ENCODE results near the gene CYP11A1.

Gene CYP11A1

GRCh38 chr15:74326746-74327145, 40.7 kb downstream of the CYP11A1 start:
- Histone ChIP-seq H3K4me1 (ENCODE audit: insufficient read depth, poor library complexity, severe bottlenecking) (no peaks in the 10 kb centered on the region), H3K4me3 (ENCODE audit: severe bottlenecking) (no peak overlapping the region), H3K27me3 (ENCODE audit: insufficient read depth, poor library complexity, severe bottlenecking) (no peaks in the 10 kb centered on the region), H3K36me3 (ENCODE audit: low read depth) (no peaks in the 10 kb centered on the region), H3K9me3 (ENCODE audit: severe bottlenecking) (no peaks in the 10 kb centered on the region), H3K27ac (ENCODE audit: poor library complexity, severe bottlenecking) (no peak overlapping the region)
- TF ChIP-seq, protein P1, sequence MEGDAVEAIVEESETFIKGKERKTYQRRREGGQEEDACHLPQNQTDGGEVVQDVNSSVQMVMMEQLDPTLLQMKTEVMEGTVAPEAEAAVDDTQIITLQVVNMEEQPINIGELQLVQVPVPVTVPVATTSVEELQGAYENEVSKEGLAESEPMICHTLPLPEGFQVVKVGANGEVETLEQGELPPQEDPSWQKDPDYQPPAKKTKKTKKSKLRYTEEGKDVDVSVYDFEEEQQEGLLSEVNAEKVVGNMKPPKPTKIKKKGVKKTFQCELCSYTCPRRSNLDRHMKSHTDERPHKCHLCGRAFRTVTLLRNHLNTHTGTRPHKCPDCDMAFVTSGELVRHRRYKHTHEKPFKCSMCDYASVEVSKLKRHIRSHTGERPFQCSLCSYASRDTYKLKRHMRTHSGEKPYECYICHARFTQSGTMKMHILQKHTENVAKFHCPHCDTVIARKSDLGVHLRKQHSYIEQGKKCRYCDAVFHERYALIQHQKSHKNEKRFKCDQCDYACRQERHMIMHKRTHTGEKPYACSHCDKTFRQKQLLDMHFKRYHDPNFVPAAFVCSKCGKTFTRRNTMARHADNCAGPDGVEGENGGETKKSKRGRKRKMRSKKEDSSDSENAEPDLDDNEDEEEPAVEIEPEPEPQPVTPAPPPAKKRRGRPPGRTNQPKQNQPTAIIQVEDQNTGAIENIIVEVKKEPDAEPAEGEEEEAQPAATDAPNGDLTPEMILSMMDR (IDR thresholded peaks at IDR 0.05; ENCODE audit: poor library complexity, severe bottlenecking), result no peak
- no peak for DNase-seq (ENCODE audit: low spot score)
- ATAC-seq (ENCODE audit: low read depth), result no peak

DNA sequence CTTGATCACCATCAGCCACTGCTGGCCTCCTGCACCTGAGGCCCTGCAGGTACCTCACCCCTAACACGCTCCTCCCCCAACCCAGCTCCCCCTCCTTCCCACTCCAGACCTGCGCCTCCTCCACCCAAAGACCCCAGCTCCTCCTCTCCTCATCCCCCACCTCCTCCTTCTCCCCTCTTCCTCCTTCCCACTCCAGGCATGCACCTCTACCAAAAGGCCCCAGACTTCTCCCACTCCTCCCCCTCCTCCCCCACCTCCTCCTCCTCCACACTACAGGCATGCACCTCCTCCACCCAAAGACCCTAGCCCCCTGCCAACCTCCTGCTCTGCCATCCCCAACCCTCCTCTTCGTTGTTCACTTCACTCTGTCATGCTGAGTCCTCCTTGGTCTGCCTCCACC, 42.7 kb downstream of the CYP11A1 start:
- H3K36me3 ChIP-seq (ENCODE audit: low read depth), result no peaks in the 10 kb centered on the region
- no peaks in the 10 kb centered on the region for H3K4me1 ChIP-seq (ENCODE audit: insufficient read depth, poor library complexity, severe bottlenecking)
- DNase-seq (ENCODE audit: low spot score), result no peak
- no peak overlapping the region for H3K4me3 ChIP-seq (ENCODE audit: severe bottlenecking)
- no peak for ATAC-seq (ENCODE audit: low read depth)
- no peak overlapping the region for H3K27ac ChIP-seq (ENCODE audit: poor library complexity, severe bottlenecking)
- TF ChIP-seq, protein P1 (IDR thresholded peaks at IDR 0.05; ENCODE audit: poor library complexity, severe bottlenecking), result no peak
- no peaks in the 10 kb centered on the region for H3K9me3 ChIP-seq (ENCODE audit: severe bottlenecking)
- H3K27me3 ChIP-seq (ENCODE audit: insufficient read depth, poor library complexity, severe bottlenecking), result no peaks in the 10 kb centered on the region

DNA sequence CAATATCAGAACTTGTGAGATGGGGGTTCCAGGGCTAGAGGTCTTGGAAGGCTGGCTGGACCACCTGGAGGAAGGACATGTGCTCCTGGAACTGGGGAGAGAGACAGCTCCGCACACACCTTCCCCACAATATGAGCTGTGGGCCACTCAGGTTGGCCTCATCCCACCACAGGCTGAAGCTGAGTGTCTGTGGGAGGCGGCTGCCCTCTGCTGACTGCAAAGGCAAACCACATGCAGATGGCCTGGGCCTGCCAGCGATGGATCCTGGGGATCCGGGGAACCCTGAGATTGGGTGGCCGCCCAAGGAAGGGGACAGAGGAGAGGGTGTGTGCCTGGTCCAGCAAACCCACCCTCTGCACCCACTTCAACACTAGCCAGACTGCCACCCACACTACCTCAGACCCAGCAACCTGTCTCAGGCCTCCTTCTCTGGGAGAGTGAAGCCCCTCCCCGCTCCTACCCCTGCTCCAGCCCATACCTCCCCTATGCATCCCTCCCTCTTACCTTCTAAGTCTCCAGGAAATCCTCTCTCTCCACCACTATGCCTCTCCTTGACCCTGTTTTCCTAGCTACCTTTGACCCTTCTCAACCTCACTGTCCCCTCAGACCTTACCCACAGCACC, 44.8 kb downstream of the CYP11A1 start:
- no peak overlapping the region for H3K4me3 ChIP-seq (ENCODE audit: severe bottlenecking)
- TF ChIP-seq, protein P1 (IDR thresholded peaks at IDR 0.05; ENCODE audit: poor library complexity, severe bottlenecking), result peak; percentile 98
- ATAC-seq (ENCODE audit: low read depth) (peak; percentile 83), DNase-seq (ENCODE audit: low spot score) (no peak)
- no peaks in the 10 kb centered on the region for H3K36me3 ChIP-seq (ENCODE audit: low read depth)
- H3K9me3 ChIP-seq (ENCODE audit: severe bottlenecking), result no peaks in the 10 kb centered on the region
- H3K27ac ChIP-seq (ENCODE audit: poor library complexity, severe bottlenecking), result no peak overlapping the region
- H3K4me1 ChIP-seq (ENCODE audit: insufficient read depth, poor library complexity, severe bottlenecking), result no peaks in the 10 kb centered on the region
- H3K27me3 ChIP-seq (ENCODE audit: insufficient read depth, poor library complexity, severe bottlenecking), result no peaks in the 10 kb centered on the region

DNA sequence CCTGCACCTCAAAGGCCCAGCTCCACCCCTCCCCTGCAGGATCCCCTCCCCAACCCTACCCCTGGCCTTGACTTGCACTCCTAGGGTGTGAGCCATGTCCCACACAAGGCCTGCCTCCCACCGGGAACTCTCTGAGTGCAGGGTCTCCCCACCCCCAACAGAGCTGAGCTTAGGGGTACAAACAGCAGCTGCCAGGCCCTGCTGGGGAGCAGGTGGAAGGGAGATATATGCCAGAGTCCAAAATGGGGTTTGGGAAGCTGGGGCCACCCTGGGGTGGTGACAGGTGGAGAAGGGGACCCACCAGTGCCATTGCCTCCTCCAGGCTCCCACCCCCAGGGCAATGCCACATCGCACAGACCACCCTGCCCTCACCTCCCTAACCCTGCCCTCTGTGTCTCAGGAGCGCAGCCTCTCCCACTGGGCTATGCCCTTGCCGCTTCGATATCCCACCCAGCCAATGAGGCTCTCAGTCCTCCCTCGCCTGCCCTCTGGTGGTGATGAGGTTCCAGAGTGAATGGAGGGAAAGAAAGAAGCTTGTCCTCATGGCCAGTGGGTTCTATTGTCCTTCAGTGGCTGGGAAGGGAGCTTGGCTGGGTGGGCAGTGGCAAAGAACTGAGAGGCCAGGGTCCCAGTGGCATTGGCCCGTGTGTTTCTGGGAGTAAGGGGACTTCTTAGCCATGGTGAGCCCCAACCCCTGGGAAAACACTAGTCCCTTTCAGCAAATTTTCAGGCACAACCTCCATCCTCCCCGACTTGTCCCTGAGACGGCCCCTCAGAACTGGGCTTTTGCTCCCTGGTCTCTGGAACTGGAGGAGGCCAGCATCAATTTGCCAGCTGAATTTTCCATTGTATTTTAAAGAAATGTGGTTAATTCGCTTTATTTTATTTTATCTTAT, 46.8 kb downstream of the CYP11A1 start:
- Histone ChIP-seq H3K9me3 (ENCODE audit: severe bottlenecking) (no peaks in the 10 kb centered on the region), H3K27ac (ENCODE audit: poor library complexity, severe bottlenecking) (no peak overlapping the region), H3K27me3 (ENCODE audit: insufficient read depth, poor library complexity, severe bottlenecking) (no peaks in the 10 kb centered on the region), H3K4me3 (ENCODE audit: severe bottlenecking) (no peak overlapping the region), H3K4me1 (ENCODE audit: insufficient read depth, poor library complexity, severe bottlenecking) (no peaks in the 10 kb centered on the region), H3K36me3 (ENCODE audit: low read depth) (no peaks in the 10 kb centered on the region)
- TF ChIP-seq, protein P1 (IDR thresholded peaks at IDR 0.05; ENCODE audit: poor library complexity, severe bottlenecking), result peak; percentile 78
- no peak for DNase-seq (ENCODE audit: low spot score)
- no peak for ATAC-seq (ENCODE audit: low read depth)
